Stimulated activated CD4-positive, alpha-beta T cell treated with anti-CD3 and anti-CD28 coated beads, Interleukin-12 subunit alpha, Interleukin-12 subunit beta, amount 100 ng/mL, for 48 hours (primary cell): ENCODE data around the gene CLIC3.
A peak's percentile ranks its signal among the peaks of the same experiment; 100 is the strongest.

ENCODE experiments used
- DNase-seq, 3 donors: peaks; one replicate each; pipeline ENCODE4 v3.0.0-alpha.2; 2020; ENCODE audit warnings: low read depth in 2 of 3, low spot score in 1 of 3

CLIC3 gene

DNA sequence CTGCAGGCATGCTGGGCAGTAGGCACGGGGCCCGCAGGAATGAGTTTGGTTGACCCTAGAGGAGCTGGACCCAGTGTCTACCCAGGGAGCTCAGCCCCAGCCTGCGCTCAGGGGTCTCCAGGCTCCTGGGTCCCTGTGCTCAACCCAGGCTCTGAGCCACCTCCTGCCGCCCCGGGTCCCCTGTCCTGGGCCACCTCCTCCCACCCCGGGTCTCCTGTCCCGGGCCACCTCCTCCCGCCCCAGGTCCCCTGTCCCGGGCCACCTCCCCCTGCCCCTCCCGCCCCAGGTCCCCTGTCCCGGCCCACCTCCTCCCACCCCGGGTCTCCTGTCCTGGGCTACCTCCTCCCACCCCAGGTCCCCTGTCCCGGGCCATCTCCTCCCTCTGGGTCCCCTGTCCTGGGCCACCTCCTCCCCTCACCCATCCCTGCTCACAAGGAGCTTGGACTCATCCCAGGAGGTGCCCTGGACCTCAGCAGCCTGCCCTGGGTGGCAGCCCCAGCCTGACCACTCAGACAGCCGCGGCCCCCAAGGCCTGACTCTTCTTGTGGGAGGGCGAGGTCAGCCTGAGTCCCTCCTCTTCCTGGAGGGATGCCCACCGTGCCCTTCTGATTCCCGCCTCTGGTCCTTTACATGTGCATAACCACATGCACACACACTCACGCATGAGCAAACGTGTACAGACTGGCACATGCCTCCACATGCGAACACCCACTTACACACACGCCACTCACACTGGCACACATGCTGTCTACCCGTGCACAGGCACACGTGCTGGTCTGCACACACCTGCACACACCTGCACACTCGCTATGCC lies 41.9 kb downstream of the CLIC3 start:
- DNase-seq: no peak

DNA sequence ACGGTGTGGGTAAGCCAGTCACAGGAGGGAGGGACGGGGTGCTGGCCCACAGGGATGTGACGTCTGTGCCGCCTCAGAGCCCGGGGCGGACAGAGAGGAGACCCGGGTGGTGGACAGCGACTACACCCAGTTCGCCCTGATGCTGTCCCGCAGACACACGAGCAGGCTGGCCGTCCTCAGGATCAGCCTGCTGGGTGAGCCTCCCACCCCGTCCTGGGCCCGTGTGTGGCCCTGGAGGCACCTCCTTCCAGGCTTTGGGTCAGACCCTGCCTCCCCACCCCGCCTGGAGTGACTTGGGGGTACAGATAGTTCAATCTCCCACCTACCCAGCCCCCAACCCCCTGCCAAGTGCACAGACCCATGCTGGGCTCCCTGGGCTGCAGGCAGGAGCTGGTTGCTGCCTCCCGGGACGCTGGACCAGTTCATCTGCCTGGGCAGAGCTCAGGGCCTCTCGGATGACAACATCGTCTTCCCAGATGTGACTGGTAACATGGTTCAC lies 42.5 kb downstream of the CLIC3 start:
- no peak for DNase-seq

DNA sequence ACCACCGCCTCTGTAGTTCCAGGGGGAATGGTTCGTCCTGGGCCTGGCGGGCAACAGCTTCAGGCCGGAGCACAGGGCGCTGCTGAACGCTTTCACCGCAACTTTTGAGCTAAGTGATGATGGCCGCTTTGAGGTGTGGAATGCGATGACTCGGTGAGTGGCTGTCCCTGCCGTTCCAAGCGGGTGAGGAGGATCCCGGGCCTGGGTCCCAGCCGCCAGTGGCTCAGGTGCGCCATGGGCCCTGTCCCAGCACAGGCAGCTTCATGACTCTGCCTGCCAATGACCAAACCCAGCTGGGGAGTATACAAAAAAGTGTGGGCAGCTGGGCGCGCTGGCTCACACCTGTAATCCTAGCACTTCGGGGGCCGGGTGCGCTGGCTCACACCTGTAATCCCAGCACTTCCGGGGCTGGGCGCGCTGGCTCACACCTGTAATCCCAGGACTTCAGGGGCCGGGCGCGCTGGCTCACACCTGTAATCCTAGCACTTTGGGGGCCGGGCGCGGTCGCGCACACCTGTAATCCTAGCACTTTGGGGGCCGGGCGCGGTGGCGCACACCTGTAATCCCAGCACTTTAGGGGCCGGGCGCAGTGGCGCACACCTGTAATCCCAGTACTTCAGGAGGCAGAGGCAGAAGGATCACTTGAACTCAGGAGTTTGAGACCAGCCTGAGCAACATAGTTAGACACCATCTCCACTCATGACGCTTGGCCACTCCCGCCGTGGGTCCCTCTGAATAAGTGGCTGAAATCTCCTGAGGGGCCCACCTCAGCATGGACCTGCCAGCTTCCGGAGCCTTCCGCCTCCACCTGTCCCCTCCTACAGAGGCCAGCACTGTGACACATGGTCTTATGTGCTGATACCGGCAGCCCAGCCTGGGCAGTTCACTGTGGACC lies 43.2 kb downstream of the CLIC3 start:
- DNase-seq: no peak

GRCh38 chr9:136952321-136952850 lies 44.0 kb downstream of the CLIC3 start:
- no peak for DNase-seq

DNA sequence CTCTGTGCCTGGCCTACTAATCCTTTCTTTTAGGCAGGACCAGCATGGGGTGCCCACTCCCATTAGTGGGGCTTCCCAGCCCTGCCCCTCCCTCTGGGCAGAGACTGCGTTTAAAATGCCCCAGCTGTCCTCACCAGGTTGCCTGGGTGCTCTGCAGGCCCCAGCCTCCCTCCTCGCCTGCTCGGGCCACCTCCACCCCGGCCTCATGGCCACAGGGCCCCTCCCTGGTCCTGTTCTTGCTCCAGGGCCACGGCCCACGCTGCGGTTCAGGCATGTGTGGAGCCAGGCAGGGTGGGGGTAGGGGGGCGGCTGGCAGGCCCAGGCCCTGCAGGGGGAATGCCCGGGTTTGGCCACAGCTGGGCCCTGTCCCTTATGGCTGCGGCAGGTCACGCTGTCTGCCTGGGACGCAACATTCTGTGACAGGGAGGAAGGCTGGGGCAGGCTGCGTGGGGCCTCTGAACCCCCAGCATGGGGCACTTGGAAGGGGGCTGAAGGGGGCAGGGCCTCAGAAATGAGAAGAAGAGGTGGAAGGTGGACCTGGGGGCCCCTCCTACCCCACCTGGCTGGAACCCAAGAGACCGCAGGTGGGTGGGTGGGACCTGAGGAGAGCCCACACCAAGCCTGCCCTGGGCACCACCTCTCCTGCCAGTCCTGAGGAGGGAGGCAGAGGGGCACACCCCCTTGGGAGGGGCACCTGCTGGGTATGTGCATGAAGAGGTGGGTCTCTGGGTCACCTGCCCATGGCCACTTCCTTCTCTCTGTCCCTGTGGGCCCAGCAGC lies 44.6 kb downstream of the CLIC3 start, which contains the start of gene LCN12:
Gene LCN12 (plus strand): TSS at position 733 of the 780 bp plus-strand sequence. CDS start 55 bp downstream, outside the sequence.
- no peak for DNase-seq

- no peak for DNase-seq
Measured at GRCh38 chr9:136950656-136951276, 45.6 kb downstream of the CLIC3 start.

DNA sequence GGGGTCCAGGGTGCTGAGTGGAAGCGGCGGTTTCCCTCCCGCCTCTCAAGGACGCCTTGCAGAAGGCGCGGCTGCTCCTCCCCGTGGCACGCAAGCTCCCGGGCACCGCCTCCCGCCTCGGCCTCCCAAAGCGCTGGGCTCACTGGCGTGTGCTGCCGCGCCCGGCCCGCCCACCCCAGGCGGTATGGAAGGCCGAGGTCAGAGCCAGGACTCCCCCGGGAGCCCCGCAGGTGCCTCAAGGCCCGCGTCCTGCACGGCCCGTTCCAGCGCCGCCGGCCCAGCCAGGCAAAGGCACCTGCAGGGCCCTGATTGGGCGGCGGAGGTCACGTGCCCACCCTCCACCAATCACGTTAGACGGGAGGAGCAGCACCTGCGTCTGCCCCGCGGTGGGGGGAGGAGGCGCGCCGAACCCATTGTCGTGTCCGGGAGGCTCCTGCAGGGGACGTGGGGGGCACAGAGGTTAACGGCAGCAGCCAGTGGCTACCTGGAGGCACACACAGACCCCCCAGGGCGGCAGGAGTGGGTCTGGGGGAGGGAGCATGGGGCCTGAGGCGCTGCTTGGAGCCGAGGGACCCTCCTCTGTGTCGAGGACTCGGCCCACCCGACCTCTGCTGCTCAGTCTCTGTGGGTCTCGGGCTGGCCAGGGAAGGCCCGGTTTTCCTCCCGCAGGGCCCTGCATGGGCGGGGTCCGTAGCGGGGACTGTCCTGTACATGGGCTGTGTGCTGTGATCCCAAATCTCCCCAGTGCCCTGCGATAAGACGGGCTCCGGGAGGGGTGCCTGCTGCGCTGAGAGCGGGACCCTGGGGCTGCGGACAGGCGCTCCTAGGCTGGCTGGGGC lies 46.3 kb downstream of the CLIC3 start:
- DNase-seq: peak; percentile 91 to 95 (median 94)

DNA sequence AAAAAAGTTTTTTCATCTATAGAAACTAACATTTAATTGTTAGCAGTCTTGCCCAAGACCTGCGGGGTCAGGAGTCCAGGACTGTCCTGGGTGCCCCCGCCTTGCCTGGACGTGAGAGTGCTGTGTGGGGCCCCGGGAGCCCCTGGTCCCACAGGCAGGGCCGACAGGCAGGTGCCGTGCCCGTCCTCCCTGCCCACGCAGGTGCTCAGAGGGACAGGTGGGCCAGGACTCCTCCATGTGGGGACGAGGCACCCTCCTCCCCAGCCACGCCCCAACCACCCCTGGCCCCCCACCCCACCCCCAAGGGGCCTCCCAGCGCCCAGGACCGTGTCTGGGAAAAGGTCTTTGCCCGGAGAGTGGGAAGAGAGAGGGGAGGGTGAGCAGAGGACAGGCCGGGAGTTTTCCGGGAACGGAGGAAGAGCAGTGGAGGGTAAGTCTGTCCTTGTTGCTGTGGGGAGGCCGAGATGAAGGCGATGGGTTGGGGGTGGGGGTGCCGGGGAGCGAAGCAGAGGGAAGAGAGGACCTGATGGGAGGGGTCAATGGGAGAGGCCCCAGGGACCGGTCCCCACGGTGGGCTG lies 47.0 kb downstream of the CLIC3 start:
- DNase-seq: no peak

DNA sequence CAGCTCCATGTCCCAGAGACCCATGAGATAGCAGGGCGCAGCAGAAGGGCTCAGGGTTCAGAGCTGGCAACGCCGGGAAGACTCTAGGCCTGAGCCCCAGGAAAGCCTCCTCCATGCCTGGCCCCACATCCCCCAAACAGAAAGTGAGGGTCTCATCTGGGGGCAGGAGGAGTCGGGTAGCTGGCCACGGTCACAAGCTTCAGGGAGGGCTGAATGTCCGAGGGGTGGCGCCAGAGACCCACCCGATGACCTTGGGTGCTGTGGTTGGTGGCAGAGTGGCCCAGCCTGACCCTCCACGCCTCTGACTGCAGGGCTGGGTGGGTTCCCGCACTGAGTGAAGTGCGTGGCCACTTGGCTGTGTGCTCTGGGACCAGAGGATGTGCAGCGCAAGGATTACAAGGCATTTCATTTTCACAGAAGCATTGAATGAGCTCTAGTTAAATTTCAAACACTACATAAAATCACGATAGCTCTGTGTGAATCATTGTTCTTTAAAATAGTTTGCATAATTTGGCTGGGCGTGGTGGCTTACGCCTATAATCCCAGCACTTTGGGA lies 48.3 kb downstream of the CLIC3 start:
- DNase-seq: no peak

DNA sequence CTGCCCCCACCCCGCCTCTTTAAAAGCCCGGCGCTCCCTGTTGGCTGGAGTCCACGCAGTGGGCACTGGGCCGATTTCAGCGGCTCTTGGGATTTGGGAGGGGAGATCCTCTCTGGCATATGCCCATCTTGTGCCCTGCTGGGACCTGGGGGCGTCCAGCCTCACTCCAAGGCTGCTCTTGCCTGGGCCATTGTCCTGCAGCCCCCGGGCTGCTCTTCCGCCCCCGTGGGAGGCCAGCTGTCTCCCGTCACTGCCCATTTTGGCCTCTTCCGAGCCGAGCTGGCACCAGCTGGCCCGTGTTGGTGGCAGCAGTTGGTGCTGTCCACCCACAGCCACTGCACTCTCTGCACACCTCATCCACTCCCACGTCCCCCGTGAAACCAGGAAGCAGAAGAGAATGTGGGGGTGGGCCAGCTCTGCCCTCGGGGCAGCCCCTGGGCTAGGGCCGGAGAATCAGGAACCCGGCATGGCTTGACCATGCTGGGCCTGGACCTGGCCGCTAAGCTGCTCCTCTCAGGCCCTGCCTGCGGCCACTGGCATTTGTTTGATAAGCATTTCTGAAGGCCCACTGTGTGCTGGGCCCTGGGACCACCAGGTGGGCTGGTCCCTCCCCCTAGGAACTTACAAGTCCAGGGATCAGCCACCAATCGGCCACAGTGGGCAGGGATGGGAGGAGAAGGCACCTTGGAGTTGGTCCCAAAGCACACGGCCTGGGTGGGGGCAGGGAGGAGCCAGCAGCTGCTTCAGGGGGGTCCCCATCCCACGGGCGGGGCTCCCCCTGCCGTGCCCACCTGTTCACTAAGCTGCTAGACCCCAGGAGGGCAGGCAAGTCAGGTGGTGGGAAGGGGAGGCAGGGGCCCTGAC lies 49.1 kb downstream of the CLIC3 start:
- no peak for DNase-seq

- no peak for DNase-seq
Measured at GRCh38 chr9:136946228-136947027, 49.9 kb downstream of the CLIC3 start.

- DNase-seq: no peak
Measured at GRCh38 chr9:136945333-136946227, 50.8 kb downstream of the CLIC3 start.
